ENCODE data around the gene GAS2L2.
"Not testable (repeated sequence)": the region's sequence is repeated elsewhere in the genome, so short reads cannot be mapped to it uniquely, and the experiment has no call there.

GAS2L2 gene

DNA sequence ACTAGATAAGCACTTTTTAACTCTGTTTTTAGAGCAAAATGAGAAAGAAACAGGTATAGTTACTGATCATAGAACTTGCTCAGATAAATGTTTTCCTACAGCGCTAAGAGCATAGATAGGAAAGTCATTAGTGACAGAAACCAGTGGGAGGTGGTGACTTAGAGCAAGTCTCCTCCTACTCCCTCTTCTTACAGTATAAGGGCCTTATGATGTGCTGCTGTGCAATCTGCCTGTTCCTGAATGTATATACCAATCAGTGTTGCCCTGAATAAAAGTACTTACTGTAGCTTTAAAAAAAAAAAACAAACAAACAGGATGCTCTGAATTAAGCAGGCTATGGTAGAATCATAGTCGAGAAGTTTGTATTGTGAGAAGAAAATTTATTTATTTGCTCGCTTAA is 44.9 kb downstream of the GAS2L2 start:
- H3K36me3 ChIP-seq (ENCODE audit: control insufficient read depth in 2 of 2, insufficient read depth in 2 of 2, low read length in 2 of 2): peaks cover 22 to 23% of the 10 kb centered on the region in 2 donors

DNA sequence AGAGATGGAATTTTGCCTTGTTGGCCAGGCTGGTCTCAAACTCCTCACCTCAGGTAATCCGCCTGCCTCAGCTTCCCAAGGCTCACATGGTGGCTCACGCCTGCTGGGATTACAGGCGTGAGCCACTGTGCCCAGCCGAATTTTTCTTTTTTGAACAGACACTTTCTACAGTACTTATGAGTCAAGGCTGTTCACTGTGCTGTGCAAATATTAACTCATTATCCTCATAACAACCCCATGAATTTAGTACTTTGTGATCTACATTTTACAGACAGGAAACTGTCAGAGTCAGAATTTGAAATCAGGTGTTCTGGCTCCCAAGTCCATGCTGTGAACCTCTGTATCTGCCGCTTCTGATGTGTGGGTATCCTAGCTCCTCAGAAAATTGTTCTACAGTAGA is 47.3 kb downstream of the GAS2L2 start:
- Histone ChIP-seq H3K27ac (ENCODE audit: low read depth in 2 of 2, low read length in 2 of 2) (no peak overlapping the region), H3K36me3 (ENCODE audit: control insufficient read depth in 2 of 2, insufficient read depth in 2 of 2, low read length in 2 of 2) (peaks cover 14 to 17% of the 10 kb centered on the region in 2 donors), H3K4me3 (ENCODE audit: low read length in 2 of 2) (no peak overlapping the region), H3K27me3 (ENCODE audit: control insufficient read depth in 2 of 2, insufficient read depth in 2 of 2, low read length in 2 of 2) (no peaks in the 10 kb centered on the region), H3K9ac (ENCODE audit: low read depth in 1 of 2, low read length in 2 of 2) (no peak overlapping the region), H3K9me3 (ENCODE audit: control insufficient read depth in 2 of 2, low read length in 2 of 2) (no peaks in the 10 kb centered on the region), H3K4me1 (ENCODE audit: control insufficient read depth in 2 of 2, insufficient read depth in 2 of 2, low read length in 2 of 2) (no peaks in the 10 kb centered on the region)

More for the DNA sequence above, 44.9 kb downstream of the GAS2L2 start:
- no peak overlapping the region for H3K9ac ChIP-seq (ENCODE audit: low read depth in 1 of 2, low read length in 2 of 2)
- H3K9me3 ChIP-seq (ENCODE audit: control insufficient read depth in 2 of 2, low read length in 2 of 2): no peaks in the 10 kb centered on the region
- H3K27ac ChIP-seq (ENCODE audit: low read depth in 2 of 2, low read length in 2 of 2): no peak overlapping the region
- H3K4me3 ChIP-seq (ENCODE audit: low read length in 2 of 2): no peak overlapping the region
- no peaks in the 10 kb centered on the region for H3K4me1 ChIP-seq (ENCODE audit: control insufficient read depth in 2 of 2, insufficient read depth in 2 of 2, low read length in 2 of 2)
- no peaks in the 10 kb centered on the region for H3K27me3 ChIP-seq (ENCODE audit: control insufficient read depth in 2 of 2, insufficient read depth in 2 of 2, low read length in 2 of 2)

DNA sequence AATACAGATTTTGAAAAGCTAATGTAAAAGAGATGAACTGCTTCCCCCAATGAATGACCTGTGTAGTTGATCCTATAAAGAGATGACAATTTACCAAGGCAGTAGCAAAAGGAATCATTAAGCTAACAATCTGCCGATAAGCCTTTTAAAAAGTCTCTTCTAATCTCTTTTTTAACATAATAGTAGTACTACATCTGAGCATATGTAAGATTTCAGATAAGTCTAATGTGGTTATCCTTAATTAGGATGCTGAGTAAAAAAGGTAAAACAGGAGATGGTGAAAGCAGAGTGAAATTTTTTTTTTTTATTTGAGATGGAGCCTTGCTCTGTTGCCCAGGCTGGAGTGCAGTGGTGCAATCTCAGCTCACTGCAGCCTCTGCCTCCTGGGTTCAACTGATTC is 47.8 kb downstream of the GAS2L2 start:
- H3K27ac ChIP-seq (ENCODE audit: low read depth in 2 of 2, low read length in 2 of 2): no peak overlapping the region

DNA sequence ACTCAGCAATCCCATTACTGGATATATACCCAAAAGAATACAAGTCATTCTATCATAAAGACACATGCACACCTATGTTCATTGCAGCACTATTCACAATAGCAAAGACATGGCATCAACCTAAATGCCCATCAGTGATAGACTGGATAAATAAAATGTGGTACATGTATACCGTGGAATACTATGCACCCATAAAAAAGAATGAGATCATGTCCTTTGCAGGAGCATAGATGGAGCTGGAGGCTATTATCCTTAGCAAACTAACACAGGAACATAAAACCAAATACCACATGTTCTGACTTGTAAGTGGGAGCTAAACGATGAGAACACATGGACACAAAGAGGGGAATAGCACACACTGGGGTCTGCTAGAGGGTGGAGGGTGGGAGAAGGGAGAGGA is 49.7 kb downstream of the GAS2L2 start:
- H3K9ac ChIP-seq (ENCODE audit: low read depth in 1 of 2, low read length in 2 of 2); H3K27ac ChIP-seq (ENCODE audit: low read depth in 2 of 2, low read length in 2 of 2); H3K9me3 ChIP-seq (ENCODE audit: control insufficient read depth in 2 of 2, low read length in 2 of 2); H3K27me3 ChIP-seq (ENCODE audit: control insufficient read depth in 2 of 2, insufficient read depth in 2 of 2, low read length in 2 of 2); H3K4me1 ChIP-seq (ENCODE audit: control insufficient read depth in 2 of 2, insufficient read depth in 2 of 2, low read length in 2 of 2); H3K36me3 ChIP-seq (ENCODE audit: control insufficient read depth in 2 of 2, insufficient read depth in 2 of 2, low read length in 2 of 2); H3K4me3 ChIP-seq (ENCODE audit: low read length in 2 of 2): not testable (repeated sequence)

More for the DNA sequence above, 47.8 kb downstream of the GAS2L2 start:
- Histone ChIP-seq H3K9me3 (ENCODE audit: control insufficient read depth in 2 of 2, low read length in 2 of 2) (no peaks in the 10 kb centered on the region), H3K36me3 (ENCODE audit: control insufficient read depth in 2 of 2, insufficient read depth in 2 of 2, low read length in 2 of 2) (peaks cover 10 to 12% of the 10 kb centered on the region in 2 donors), H3K4me3 (ENCODE audit: low read length in 2 of 2) (no peak overlapping the region), H3K4me1 (ENCODE audit: control insufficient read depth in 2 of 2, insufficient read depth in 2 of 2, low read length in 2 of 2) (no peaks in the 10 kb centered on the region), H3K27me3 (ENCODE audit: control insufficient read depth in 2 of 2, insufficient read depth in 2 of 2, low read length in 2 of 2) (no peaks in the 10 kb centered on the region), H3K9ac (ENCODE audit: low read depth in 1 of 2, low read length in 2 of 2) (no peak overlapping the region)

DNA sequence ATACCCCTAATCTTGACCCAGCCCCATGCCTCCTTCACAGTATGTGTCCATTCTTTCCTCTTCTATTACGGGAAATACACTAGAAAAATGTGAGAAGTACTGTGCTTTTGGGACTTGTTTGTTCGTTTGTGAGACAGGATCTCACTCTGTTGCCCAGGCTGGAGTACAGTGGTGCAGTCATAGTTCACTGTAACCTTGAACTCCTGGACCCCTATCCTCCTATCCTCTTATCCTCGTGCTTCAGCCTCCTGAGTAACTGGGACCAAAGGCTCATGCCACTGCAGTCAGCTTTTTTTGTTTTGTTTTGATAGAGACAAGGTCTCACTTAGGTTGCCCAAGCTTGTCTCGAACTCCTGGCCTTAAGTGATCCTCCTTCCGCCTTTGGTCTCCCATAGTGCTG is 51.5 kb downstream of the GAS2L2 start:
- Histone ChIP-seq H3K27ac (ENCODE audit: low read depth in 2 of 2, low read length in 2 of 2) (no peak overlapping the region), H3K9ac (ENCODE audit: low read depth in 1 of 2, low read length in 2 of 2) (no peak overlapping the region), H3K27me3 (ENCODE audit: control insufficient read depth in 2 of 2, insufficient read depth in 2 of 2, low read length in 2 of 2) (no peaks in the 10 kb centered on the region), H3K4me1 (ENCODE audit: control insufficient read depth in 2 of 2, insufficient read depth in 2 of 2, low read length in 2 of 2) (no peaks in the 10 kb centered on the region), H3K4me3 (ENCODE audit: low read length in 2 of 2) (no peak overlapping the region), H3K36me3 (ENCODE audit: control insufficient read depth in 2 of 2, insufficient read depth in 2 of 2, low read length in 2 of 2) (peaks cover 4 to 11% of the 10 kb centered on the region in 2 donors), H3K9me3 (ENCODE audit: control insufficient read depth in 2 of 2, low read length in 2 of 2) (no peaks in the 10 kb centered on the region)

DNA sequence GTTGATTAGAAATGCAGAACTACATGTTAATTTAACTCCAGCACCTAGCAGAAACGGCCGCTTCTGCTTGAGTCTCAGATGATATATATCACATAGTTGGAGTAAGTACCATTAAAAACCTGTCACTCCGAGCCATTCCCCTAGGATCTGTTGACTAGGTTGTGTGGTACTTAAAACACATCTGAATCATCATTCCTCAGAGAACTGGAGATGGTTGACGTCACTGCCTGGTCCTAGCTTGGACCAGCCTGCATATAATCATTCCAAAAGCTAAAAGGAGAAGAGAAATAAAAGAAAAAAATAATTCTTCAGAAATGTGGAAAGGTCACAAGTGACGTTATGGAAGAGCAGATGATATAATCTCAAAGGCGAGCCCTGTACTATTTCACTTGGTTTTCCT is 52.9 kb downstream of the GAS2L2 start:
- Histone ChIP-seq H3K4me3 (ENCODE audit: low read length in 2 of 2) (no peak overlapping the region), H3K27me3 (ENCODE audit: control insufficient read depth in 2 of 2, insufficient read depth in 2 of 2, low read length in 2 of 2) (no peaks in the 10 kb centered on the region), H3K4me1 (ENCODE audit: control insufficient read depth in 2 of 2, insufficient read depth in 2 of 2, low read length in 2 of 2) (no peaks in the 10 kb centered on the region), H3K27ac (ENCODE audit: low read depth in 2 of 2, low read length in 2 of 2) (no peak overlapping the region), H3K9ac (ENCODE audit: low read depth in 1 of 2, low read length in 2 of 2) (no peak overlapping the region), H3K36me3 (ENCODE audit: control insufficient read depth in 2 of 2, insufficient read depth in 2 of 2, low read length in 2 of 2) (peaks cover 12 to 21% of the 10 kb centered on the region in 2 donors), H3K9me3 (ENCODE audit: control insufficient read depth in 2 of 2, low read length in 2 of 2) (no peaks in the 10 kb centered on the region)

DNA sequence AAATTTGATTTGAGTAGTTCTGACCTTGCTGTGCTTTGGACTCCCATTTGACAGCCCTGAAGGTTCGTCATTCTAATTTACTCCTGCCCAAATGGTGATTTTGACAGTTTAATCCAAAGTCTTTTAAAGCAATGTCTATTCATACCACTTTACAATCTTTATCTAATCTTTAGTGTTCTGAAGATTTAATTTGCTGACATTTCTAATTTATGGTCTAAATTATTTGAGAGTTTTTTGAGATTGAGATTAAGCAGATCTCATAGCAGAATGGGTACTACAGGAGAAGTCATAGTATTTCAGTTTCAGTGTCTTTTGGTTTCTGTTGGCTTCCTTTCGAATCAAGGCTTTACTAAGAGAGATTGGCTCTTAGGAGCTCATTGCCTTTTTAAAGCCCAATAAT is 54.2 kb downstream of the GAS2L2 start:
- no peaks in the 10 kb centered on the region for H3K27me3 ChIP-seq (ENCODE audit: control insufficient read depth in 2 of 2, insufficient read depth in 2 of 2, low read length in 2 of 2)
- H3K4me3 ChIP-seq (ENCODE audit: low read length in 2 of 2): no peak overlapping the region
- H3K36me3 ChIP-seq (ENCODE audit: control insufficient read depth in 2 of 2, insufficient read depth in 2 of 2, low read length in 2 of 2): peaks cover 18 to 25% of the 10 kb centered on the region in 2 donors
- H3K4me1 ChIP-seq (ENCODE audit: control insufficient read depth in 2 of 2, insufficient read depth in 2 of 2, low read length in 2 of 2): no peaks in the 10 kb centered on the region
- H3K27ac ChIP-seq (ENCODE audit: low read depth in 2 of 2, low read length in 2 of 2): no peak overlapping the region
- no peak overlapping the region for H3K9ac ChIP-seq (ENCODE audit: low read depth in 1 of 2, low read length in 2 of 2)
- H3K9me3 ChIP-seq (ENCODE audit: control insufficient read depth in 2 of 2, low read length in 2 of 2): no peaks in the 10 kb centered on the region

DNA sequence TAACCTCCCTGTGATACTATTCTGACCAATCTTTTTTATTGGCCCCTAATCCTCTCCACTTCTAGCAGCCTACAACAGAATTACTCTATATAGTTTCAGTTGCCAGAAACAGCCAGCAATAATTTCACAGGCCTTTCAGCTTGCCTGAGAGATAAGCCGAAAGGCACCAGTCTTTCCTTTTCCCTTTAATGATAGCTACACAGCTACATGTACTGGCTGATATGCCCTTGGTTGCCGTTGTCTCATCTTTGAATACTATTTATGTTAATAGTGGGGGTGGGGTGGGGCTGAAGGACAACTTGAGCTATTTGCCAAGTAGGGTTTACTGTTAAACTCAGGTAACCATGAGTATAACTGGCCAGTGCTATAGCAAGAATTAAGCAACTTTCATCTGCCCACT is 57.4 kb downstream of the GAS2L2 start:
- Histone ChIP-seq H3K4me3 (ENCODE audit: low read length in 2 of 2) (no peak overlapping the region), H3K9me3 (ENCODE audit: control insufficient read depth in 2 of 2, low read length in 2 of 2) (no peaks in the 10 kb centered on the region), H3K4me1 (ENCODE audit: control insufficient read depth in 2 of 2, insufficient read depth in 2 of 2, low read length in 2 of 2) (no peaks in the 10 kb centered on the region), H3K27ac (ENCODE audit: low read depth in 2 of 2, low read length in 2 of 2) (no peak overlapping the region), H3K36me3 (ENCODE audit: control insufficient read depth in 2 of 2, insufficient read depth in 2 of 2, low read length in 2 of 2) (peaks cover 24 to 29% of the 10 kb centered on the region in 2 donors), H3K27me3 (ENCODE audit: control insufficient read depth in 2 of 2, insufficient read depth in 2 of 2, low read length in 2 of 2) (no peaks in the 10 kb centered on the region), H3K9ac (ENCODE audit: low read depth in 1 of 2, low read length in 2 of 2) (no peak overlapping the region)

DNA sequence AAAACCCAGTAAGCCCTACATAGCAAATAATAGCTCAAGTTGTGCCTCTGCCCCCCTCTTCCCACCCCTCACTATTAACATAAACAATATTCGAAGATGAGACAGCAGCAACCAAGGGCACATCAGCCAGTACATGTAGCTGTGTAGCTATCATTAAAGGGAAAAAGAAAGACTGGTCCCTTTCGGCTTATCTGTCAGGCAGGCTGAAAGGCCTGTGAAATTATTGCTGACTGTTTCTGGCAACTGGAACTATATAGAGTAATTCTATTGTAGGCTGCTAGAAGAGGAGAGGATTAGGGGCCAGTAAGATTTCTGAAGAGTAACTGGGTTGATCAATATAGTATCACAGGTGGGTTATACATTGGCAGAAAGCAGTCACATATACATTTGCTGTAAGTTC is 58.1 kb downstream of the GAS2L2 start:
- Histone ChIP-seq H3K27ac (ENCODE audit: low read depth in 2 of 2, low read length in 2 of 2) (no peak overlapping the region), H3K4me1 (ENCODE audit: control insufficient read depth in 2 of 2, insufficient read depth in 2 of 2, low read length in 2 of 2) (no peaks in the 10 kb centered on the region), H3K36me3 (ENCODE audit: control insufficient read depth in 2 of 2, insufficient read depth in 2 of 2, low read length in 2 of 2) (peaks cover 24 to 34% of the 10 kb centered on the region in 2 donors)

More for the DNA sequence above, 58.1 kb downstream of the GAS2L2 start:
- H3K9me3 ChIP-seq (ENCODE audit: control insufficient read depth in 2 of 2, low read length in 2 of 2): no peaks in the 10 kb centered on the region
- no peak overlapping the region for H3K9ac ChIP-seq (ENCODE audit: low read depth in 1 of 2, low read length in 2 of 2)
- no peaks in the 10 kb centered on the region for H3K27me3 ChIP-seq (ENCODE audit: control insufficient read depth in 2 of 2, insufficient read depth in 2 of 2, low read length in 2 of 2)
- H3K4me3 ChIP-seq (ENCODE audit: low read length in 2 of 2): no peak overlapping the region
